T-helper 2 cell (primary cell): ENCODE results near the gene RASAL3.
"Not testable (repeated sequence)": the region's sequence is repeated elsewhere in the genome, so short reads cannot be mapped to it uniquely, and the experiment has no call there.

Experiments
- DNase-seq, 5 experiments: peaks; one replicate each; pipeline versions ENCODE4 v3.0.0 to v3.0.0-alpha.2; 2012 to 2022

RASAL3 gene

DNA sequence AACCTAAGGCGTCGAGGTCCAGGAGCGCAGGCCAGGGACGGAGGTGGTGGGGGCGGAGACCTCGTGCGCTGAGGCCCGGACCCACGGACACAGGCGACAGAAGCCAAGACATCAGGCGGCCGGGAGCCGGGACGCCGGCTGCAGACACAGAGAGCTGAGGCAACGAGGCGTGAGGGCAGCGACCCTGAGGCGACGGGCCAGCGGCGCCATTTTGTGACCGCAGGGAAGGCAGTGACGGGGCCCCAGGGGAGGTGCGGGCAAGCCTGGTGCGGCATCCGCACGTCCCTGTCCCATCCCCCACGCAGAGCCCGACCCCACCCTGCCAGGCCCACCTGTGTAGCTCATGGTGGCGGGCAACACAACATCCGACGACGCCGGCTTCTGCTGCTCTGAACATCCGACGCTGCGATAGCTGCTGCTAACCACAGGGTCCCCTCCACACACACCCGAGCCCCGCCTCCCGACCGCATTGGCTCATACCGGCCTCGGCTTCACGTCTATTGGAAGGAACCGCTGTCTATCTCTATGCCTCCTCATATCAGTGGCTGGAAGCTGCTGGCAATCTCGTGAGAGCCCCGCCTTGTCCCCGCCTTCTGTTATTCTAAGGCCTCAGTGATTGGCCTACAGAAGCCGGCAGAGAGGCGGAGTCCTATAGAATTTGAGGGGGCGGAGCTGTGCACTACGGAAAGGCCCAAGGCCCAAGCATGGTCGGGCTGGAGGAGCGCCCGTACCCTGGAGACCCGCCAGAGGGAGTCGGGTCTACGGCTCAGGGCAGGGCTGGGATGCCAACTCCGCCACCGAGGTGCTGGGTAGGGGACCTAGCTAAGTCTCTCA lies 45.5 kb downstream of the RASAL3 start, which contains the start of gene AKAP8L:
AKAP8L (minus strand) TSS at position 410 of the 834 bp plus-strand sequence; CDS start at position 345, 65 bp downstream.
- peak; percentile 91 to 100 (median 98) for DNase-seq

DNA sequence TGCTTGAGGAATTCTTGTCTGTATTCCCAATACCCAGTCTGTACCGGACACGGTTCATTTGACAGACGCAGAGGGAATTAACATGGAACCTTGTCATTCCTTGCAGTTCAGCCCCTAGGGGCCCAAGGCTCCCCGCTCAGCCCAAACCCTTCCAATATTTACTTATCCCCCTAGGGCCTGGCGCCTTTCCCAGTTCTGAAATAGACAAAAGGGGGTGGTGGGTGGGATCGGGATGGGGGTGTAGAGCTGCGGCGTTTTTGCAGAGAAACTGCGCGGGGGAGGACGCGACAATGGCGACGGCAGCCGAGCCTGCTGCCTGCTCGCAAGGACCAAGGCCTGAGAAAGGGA lies 46.1 kb downstream of the RASAL3 start:
- no peak for DNase-seq

DNA sequence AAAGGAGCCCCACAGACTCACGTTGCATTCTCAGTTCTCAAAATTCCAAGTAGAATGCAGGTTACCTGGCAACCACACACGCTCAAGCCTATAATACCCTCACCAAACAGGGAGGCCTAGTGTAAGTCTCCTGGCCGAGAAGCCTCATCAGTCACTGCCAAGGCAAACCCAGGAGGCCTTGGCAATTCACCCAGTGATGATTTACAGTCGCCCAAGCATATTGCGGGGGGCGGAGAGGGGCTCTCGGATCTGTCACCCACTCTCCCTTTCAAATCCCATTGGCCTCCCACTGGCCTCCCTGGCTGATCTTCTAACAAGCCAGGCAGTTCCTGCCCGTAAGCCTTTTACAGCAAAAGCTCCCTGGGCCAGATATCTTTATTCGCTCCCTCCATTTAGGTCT lies 46.6 kb downstream of the RASAL3 start:
- no peak for DNase-seq

DNA sequence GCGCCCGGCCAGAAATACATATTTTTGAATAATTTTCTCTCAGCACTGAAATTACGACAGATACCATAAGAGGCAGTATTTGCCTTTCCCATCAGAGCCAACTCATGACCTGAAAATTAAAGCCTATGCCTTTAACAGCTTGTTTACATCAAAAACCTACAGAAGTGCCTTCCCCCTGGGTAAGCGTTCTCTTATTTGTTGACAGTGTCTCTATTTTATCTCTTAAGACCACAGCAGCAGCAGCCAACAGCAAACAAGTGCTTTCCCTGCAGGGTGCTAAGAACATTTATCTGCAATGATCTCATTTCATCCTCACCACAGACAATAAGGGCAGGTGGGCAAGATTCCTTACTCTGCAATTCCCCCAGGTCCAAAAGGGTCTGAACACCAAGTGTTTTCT lies 51.5 kb downstream of the RASAL3 start:
- peak in 1 of 5 experiments; percentile 41 for DNase-seq

DNA sequence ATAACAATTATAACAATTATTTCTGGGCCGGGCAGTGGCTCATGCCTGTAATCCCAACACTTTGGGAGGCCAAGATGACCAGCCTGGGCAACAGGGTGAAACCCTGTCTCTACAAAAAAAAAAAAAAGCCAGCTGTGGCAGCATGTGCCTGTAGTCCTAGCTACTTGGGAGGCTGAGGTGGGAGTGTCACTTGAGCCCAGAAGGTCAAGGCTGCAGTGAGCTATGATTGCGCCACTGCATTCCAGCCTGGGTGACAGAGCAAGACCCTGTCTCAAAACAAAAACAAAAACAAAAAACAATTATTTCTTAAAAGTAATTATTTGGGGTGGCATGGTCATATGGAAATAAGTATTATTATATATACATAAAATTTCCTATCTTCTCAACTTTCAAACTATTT lies 53.0 kb downstream of the RASAL3 start:
- DNase-seq, result not testable (repeated sequence)

DNA sequence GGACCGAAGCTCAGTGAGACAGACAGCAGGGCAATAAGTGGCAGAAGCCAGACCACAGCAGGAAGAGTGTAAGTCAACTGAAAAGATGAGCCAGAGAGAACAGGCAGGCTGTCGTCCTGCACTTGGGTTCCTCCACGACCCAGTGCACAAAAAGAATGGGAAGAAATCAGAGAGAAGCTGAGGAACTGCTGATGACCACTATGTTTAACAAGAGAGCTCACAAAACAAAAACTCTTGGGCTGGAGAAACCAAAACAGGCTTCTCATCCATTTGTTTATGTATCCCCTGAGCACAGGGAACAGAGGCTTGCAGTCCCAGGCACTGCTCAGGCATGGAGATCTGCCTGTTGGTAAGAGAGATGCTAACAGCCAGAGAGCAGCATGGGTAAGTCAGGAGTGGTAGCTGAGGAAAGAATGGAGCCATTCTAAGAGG lies 59.5 kb downstream of the RASAL3 start:
- DNase-seq, result no peak

DNA sequence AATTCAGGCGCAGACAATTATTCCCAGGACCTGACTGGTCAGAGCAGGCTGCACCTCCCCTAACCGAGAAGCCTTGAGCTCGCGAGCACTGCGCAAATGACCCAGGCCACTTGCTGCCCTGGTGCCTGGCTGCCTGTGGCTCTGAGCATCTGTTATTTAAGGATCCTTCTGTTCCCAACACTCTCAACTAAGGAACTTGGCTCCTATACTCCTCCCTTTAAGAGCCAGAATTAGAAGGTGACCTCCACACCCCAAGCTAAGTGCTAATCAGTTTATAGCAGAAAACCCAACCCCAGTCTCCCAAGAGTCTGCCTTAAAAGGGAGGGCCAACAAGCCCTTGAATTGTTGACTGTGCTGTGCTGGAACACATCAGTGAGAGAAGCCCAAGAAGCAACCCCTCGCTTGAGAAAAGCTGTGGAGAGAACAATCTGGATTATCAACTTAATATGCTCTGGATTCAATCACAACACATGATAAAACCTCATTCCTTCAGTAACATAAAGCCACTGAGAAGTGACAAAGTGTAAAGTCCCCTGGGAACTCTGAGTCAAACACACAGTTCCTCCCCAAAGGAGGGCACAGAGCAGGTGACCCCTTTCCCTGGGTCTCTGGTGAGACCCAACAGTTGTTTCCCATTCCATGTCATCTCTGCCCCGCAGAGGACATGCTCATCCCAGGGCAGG lies 60.1 kb downstream of the RASAL3 start:
- no peak for DNase-seq

DNA sequence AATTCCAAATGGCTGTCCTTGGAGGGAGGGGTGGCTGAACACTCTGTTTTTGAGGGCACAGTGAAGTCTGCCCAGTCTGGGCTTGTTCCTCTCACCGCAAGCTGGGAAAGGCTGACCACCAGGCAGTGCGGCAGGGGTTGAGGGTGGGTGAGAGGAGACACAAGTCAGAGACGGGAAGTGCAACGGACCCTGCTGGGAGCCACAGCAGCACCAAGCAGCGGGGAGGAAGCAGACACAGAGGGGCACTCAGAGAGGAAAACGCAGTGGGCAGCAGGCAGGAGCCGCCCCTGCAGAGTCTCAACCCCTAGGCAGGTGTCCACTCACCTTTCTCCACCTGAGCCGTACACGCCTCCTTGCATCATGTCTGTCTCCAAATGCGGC lies 61.2 kb downstream of the RASAL3 start:
- DNase-seq, result no peak

DNA sequence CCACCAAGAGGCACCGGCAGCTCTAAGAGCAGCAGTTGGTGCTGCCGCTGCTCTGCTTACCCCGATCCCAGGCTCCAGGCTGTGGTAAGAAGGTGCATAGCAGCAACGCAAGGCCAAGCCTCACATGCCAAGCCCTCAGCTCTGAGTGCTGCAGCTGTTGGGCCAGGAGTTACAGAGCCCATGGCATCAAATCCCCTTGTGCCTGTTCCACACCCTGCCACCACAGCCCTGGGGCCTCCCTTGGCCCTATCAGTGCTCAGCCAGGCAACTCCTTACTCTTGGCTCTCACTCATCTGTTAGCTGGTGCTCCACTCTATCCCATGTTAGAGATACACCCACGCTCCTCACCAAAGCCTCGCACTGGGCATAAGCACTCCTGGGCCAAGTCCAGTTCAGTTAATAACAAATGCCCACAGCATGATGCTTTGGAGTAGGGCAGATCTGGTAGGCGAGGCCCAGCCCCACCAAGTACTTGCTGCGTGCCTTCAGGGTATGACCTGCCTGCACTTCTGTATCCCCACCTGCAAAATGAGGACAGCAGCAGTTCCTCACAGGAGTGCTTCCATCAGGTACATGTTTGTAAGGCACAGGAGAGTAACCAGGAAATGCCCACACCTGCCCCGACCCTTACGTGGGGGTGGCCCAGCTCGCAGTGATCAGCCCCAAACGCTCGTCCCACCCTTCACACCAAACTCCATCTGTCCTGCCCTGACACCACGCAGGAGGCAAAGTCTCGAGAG lies 61.8 kb downstream of the RASAL3 start:
- no peak for DNase-seq
